IMR-90 (cell line): ENCODE results near the gene ENOX1.

Experiments
- BHLHE40 ChIP-seq: fragments of 150-350 bp; IDR thresholded peaks from 2 replicates; pipeline ENCODE4 v1.6.1; 2016; ENCODE audit warnings: mild to moderate bottlenecking, low read depth, low read length
- FOS ChIP-seq: fragments of 150-350 bp; IDR thresholded peaks from 2 replicates; pipeline ENCODE4 v1.6.1; 2016; ENCODE audit warnings: low read depth, low read length
- MAFK ChIP-seq: IDR thresholded peaks from 2 replicates; pipeline ENCODE4 v1.6.1; 2012; ENCODE audit warnings: low read depth, low read length, improper control_type of control experiment
- POLR2A ChIP-seq: IDR thresholded peaks from 2 replicates; pipeline ENCODE4 v1.6.1; 2012; ENCODE audit warnings: mild to moderate bottlenecking, low read depth, low read length
- SMC3 ChIP-seq: fragments of 150-350 bp; IDR thresholded peaks from 2 replicates; pipeline ENCODE4 v1.6.1; 2016; ENCODE audit warnings: low read depth, mild to moderate bottlenecking, antibody characterized with exemption, low read length, moderate library complexity
- USF2 ChIP-seq: fragments of 150-350 bp; IDR thresholded peaks from 2 replicates; pipeline ENCODE4 v1.6.1; 2017; ENCODE audit warnings: mild to moderate bottlenecking, antibody characterized with exemption, low read length, low read depth
- TF ChIP-seq, protein P1 (sequence below): conservative IDR thresholded peaks from 2 replicates; pipeline ENCODE4 v1.5.1; 2012; ENCODE audit warnings: mild to moderate bottlenecking, low read depth, low read length, improper control_type of control experiment

DNA sequence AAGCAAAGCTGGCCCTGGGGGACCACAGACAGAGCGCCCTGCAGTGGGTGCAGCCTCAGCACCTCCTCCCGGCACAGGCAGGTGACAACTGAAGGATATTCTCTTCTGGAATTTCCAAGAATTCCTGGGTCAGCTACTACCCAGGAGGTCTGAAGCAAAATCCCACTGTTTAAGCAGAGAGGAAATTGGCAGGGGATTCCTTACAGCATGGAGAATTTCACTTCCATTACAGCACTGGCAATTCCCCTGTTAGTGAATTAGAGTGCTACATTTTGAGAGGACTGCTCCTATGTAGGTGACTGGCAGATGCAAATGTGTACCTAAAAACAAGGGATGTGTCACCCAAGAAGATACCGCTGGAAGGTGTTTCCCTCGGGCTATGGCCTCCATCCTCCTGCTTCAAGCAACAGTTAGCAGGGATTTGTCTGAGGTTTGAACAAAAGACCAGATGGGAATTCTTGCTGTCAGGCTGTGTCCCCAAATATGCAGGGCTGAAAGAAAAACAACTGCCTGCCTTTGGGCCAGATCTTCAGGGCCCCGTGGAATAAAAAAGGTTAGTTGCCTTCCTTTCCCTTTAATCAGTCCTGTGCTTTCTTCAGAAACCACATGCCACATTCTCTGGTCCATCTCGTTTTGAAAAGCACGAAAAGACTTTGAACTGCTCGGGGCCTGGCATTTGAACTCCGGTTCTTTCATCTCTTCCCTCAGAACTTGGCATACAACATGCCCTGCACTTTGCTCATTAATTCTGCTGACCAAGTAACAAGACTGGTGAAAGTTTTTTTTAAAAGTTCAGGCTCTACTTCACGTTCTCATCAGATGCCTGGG is 466.9 kb downstream of the ENOX1 start:
- TF ChIP-seq BHLHE40 (no peak), SMC3 (no peak), FOS (no peak), MAFK (no peak), USF2 (no peak), POLR2A (no peak)
- TF ChIP-seq, protein P1, sequence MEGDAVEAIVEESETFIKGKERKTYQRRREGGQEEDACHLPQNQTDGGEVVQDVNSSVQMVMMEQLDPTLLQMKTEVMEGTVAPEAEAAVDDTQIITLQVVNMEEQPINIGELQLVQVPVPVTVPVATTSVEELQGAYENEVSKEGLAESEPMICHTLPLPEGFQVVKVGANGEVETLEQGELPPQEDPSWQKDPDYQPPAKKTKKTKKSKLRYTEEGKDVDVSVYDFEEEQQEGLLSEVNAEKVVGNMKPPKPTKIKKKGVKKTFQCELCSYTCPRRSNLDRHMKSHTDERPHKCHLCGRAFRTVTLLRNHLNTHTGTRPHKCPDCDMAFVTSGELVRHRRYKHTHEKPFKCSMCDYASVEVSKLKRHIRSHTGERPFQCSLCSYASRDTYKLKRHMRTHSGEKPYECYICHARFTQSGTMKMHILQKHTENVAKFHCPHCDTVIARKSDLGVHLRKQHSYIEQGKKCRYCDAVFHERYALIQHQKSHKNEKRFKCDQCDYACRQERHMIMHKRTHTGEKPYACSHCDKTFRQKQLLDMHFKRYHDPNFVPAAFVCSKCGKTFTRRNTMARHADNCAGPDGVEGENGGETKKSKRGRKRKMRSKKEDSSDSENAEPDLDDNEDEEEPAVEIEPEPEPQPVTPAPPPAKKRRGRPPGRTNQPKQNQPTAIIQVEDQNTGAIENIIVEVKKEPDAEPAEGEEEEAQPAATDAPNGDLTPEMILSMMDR, result no peak
